HPDE6-E6E7 (cell line): ENCODE measurements around the gene TEX14.
A peak's percentile ranks its signal among the peaks of the same experiment; 100 is the strongest.

Experiments
- DNase-seq: peaks from one replicate; pipeline ENCODE4 v3.0.0; 2011; ENCODE audit warnings: missing footprints; ENCODE audit errors: extremely low spot score

Gene TEX14, protein sequence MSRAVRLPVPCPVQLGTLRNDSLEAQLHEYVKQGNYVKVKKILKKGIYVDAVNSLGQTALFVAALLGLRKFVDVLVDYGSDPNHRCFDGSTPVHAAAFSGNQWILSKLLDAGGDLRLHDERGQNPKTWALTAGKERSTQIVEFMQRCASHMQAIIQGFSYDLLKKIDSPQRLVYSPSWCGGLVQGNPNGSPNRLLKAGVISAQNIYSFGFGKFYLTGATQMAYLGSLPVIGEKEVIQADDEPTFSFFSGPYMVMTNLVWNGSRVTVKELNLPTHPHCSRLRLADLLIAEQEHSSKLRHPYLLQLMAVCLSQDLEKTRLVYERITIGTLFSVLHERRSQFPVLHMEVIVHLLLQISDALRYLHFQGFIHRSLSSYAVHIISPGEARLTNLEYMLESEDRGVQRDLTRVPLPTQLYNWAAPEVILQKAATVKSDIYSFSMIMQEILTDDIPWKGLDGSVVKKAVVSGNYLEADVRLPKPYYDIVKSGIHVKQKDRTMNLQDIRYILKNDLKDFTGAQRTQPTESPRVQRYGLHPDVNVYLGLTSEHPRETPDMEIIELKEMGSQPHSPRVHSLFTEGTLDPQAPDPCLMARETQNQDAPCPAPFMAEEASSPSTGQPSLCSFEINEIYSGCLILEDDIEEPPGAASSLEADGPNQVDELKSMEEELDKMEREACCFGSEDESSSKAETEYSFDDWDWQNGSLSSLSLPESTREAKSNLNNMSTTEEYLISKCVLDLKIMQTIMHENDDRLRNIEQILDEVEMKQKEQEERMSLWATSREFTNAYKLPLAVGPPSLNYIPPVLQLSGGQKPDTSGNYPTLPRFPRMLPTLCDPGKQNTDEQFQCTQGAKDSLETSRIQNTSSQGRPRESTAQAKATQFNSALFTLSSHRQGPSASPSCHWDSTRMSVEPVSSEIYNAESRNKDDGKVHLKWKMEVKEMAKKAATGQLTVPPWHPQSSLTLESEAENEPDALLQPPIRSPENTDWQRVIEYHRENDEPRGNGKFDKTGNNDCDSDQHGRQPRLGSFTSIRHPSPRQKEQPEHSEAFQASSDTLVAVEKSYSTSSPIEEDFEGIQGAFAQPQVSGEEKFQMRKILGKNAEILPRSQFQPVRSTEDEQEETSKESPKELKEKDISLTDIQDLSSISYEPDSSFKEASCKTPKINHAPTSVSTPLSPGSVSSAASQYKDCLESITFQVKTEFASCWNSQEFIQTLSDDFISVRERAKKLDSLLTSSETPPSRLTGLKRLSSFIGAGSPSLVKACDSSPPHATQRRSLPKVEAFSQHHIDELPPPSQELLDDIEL (N-terminal part only)

DNA sequence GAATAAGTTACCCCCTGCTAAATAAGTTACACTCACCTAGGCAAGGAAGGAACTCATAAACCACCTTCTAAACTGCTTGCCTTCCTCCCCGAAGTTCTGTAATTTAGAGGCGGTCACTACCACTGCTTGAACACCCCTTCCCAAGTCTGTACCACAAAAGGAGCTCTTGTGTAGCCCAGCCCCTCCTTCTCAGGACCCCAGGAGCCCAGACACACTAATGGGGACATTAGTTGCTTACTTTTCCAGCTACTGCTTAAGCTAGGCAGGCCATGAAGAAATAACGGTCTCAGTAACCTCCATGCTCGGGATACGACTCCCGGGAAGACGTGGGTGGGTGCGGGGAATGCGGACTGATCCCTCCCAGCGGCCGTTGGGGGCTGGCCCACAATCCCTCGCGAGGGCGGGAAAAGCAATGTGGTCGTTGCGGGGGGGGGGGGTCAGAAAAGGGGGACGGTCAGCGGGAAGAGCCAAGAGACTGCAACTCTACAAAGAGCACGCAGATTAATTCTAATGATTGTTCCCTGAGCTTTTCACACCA lies at the start of gene TEX14:
Gene TEX14, minus strand, starts transcription at position 345 of the 538 bp plus-strand sequence. CDS start 40,044 bp downstream, outside the sequence.
- no peak for DNase-seq

GRCh38 chr17:58741121-58741625 lies 49.3 kb upstream of the TEX14 start:
- peak; percentile 91 for DNase-seq

DNA sequence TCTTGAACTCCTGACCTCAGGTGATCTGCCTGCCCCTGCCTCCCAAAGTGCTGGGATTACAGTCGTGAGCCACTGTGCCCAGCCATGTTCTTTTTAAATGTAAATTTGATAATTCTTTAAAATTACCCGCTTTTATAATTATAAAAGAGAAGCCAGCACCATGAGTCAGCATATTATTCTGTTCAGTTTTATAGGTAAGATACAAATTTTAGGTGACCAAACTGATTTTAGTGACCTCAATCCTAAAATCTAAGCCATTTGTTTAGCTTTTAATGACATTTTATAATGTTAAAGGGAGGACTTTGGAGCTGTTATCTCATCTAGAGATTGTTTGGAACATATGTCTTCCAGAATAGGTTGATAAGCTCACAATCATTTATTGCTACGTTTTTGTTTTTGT lies 43.0 kb upstream of the TEX14 start:
- DNase-seq: no peak

DNA sequence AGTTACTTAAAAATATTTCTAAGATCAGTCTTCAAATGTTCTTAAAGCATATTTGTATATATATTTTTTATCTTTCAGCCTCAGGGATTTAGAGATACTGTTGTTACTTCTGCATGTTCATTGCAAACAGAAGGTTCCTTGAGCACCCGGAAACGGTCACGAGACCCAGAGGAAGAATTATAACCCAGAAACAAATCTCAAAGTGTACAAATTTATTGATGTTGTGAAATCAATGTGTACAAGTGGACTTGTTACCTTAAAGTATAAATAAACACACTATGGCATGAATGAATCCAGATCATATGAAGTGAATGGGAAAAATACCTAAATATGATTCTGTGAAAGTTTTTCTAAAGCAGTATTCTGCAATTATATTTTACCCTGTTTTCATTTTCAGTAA lies 42.2 kb upstream of the TEX14 start:
- DNase-seq: no peak

- DNase-seq: no peak
Measured at GRCh38 chr17:58730937-58731336, 39.1 kb upstream of the TEX14 start.

DNA sequence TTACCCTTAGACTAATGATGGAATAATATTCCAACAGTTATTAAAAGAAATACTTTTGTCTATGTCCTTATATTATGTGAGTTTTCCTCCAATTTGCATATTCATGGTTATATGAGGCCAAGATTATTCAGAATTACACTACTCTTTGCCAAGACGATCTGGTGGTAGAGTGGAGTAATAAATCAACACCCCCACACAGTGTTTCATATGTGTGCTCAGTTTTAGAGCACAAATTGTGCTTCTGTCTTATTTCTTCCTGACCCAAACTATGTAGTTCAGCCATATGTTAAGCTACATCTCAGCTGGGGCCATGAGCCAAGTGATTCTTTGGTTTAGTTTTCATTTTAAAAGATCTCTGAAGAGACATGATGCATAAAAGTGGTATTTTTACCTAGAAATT lies 37.0 kb upstream of the TEX14 start:
- no peak for DNase-seq

DNA sequence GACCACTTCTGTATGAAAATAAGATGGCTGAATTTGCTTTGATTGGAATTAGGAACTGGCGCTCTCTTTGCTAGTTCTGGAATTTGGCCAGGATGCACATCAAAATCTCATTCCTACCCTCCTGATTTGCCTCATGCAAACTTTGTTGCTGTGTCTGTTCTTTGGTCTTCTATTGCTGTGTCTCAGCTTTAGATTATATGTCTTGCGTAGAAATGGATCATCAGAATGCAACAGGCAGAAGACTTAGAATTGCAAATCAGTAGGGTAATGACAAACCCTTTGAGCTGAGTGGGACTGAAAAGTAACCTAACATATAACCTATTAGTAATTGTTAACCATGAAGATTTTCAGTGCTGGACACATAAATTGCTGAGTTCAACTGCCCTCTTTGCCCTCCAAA lies 30.9 kb upstream of the TEX14 start:
- no peak for DNase-seq

- no peak for DNase-seq
Measured at GRCh38 chr17:58722274-58722673, 30.4 kb upstream of the TEX14 start.

DNA sequence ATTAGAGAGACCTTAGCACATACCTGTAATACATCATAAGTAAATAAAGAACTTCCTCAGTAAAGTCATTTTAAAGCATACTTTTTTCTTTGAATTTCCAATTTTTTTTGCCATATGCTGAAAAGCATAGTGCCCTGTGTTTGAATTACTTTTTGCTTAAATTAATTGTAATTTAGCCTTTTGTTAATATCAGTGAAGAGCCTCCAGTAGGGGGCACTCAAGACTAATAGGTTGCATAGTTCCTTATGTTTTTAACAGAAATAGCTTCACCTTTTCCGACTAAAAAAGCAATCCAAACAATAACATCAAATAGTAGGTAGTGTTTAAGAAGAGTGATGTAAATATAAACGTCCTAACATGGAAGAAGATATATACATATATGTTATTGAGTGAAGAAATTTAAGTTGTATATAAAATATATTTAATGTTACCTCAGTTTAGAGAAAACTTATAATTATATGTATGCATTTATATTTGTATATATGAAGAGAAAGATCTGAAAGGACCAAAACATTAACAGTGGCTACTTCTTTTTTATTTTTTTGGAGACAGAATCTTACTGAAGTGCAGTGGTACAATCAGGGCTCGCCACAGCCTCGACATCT lies 19.2 kb upstream of the TEX14 start:
- DNase-seq: peak; percentile 12

DNA sequence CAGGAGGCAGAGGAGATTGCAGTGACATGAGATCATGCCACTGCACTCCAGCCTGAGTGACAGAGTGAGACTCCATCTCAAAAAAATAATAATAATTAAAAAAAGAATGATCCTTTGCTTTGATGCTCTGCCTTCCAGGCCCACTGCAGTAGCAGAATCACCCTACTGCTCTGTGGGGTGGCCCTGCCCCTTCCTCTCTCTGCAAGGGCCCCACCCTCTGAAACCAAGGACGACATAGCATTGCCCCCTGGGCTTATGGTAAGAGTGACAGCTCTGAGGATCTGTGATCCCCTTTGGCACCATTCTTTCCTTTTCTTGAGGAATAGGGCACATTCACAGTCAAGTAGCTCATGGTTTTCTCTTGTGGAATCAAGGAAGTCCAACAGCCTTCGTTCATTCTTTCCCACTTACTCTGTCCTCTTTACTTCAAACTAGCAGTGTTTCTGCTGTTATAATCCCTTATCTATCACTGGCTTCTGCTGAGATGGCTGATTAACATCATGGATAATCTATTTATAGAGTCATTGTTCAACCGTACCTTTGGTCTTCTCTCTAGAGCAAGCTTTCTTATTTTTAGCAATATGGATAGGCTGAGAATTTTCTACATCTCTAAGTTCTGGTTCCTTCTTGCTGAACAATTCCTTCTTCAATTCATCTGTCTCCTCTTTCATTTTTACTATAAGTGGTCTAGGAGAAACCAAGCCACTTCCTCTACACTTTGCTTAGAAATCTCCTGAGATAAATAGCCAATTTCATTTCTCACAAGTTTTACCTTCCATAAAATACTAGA lies 14.7 kb upstream of the TEX14 start:
- DNase-seq: no peak

GRCh38 chr17:58703916-58704286 lies 12.1 kb upstream of the TEX14 start:
- DNase-seq: no peak

DNA sequence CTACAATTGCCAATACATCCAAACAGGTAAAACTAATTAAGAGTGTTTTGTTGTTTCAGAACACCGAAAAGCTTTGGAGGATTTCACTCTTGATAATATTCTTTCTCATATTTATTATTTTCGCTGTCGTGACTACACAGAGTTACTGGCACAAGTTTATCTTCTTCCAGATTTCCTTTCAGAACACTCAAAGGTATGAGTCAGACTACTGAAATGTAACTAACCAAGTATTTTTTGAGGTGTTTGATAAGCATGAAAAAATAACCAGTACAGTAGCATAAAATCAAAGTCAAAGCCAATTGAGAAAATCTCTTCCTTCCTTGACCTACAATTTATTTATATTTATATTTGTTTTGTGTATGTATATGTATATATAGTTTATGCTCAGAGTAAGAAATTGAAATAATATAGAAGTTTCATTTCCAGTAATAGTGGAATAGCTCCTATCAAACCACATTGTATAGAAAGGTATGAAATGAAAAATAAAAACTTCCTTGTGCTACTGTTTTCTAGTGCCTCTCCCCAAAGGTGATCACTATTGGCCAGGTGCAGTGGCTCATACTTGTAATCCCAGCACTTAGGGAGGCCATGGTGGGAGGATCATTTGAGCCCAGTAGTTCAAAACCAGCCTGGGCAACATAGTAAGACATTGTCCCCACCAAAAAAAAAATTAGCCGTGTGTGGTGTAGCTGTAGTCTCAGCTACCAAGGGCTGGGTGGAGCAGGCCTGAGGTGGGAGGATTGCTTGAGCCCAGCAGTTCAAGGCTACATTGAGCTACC lies 11.5 kb upstream of the TEX14 start:
- DNase-seq: peak; percentile 54

- no peak for DNase-seq
Measured at GRCh38 chr17:58702708-58703107, 10.9 kb upstream of the TEX14 start.

GRCh38 chr17:58702045-58702476 lies 10.2 kb upstream of the TEX14 start:
- DNase-seq: no peak

- DNase-seq: no peak
Measured at GRCh38 chr17:58699771-58700170, 7.9 kb upstream of the TEX14 start.

DNA sequence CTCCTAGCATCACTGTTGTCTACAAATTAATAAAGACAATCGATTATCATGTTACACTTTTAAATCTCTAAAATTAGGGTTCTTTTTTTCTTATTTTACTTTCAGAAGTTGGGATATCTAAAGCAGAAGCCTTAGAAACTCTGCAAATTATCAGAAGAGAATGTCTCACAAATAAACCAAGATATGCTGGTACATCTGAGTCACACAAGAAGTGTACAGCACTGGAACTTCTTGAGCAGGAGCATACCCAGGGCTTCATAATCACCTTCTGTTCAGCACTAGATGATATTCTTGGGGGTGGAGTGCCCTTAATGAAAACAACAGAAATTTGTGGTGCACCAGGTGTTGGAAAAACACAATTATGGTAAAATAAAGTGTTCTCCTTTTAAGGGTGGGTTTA lies 3.0 kb upstream of the TEX14 start:
- DNase-seq: no peak

- no peak for DNase-seq
Measured at GRCh38 chr17:58694302-58694701, 2.5 kb upstream of the TEX14 start.

DNA sequence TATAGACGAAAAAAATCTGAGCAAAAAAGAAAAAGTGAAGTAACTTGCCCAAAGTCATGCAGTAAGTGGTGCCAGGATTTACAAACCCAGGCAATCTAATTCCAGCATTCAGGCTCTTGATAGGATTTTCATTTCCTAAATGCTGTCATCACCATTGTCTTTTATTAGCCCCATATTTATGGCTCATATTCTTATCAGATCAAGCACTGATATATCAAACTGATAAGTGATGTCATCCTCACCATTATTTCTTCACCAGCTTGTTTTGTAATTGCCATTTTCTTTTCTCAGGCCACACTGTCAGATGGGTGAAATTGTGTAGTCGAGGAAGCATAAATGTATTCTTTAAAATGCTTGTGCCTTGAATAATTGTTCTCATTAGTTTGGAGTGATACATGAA lies 1.9 kb upstream of the TEX14 start:
- no peak for DNase-seq

GRCh38 chr17:58693208-58693607 lies 1.4 kb upstream of the TEX14 start:
- no peak for DNase-seq
